Measurements from ENCODE around the gene MTMR6. TPM values are rescaled to one million over a fixed set of nuclear protein-coding genes. Genes with fewer than 3 reads are reported as not detected.

The MTMR6 gene
- total RNA-seq, 1 experiment from 2014 or later: 10.8 TPM

- no peaks in the 10 kb centered on the region for H3K36me3 ChIP-seq (ENCODE audit: low read depth)
- no peaks in the 10 kb centered on the region for H3K9me3 ChIP-seq (ENCODE audit: insufficient read depth, low read depth)
- POLR2A ChIA-PET (ENCODE audit: unreplicated experiment): no interaction called here
- no peak for DNase-seq
- H3K27me3 ChIP-seq (ENCODE audit: insufficient read depth, low read depth): peaks cover 25% of the 10 kb centered on the region
- BruUV-seq (replicated peaks): no TSS peak
- H3F3A ChIP-seq (ENCODE audit: insufficient read depth, low read depth): no peaks in the 10 kb centered on the region
- H3K9me2 ChIP-seq (ENCODE audit: insufficient read depth): no peaks in the 10 kb centered on the region
- H3K27ac ChIP-seq: no peak overlapping the region
- no peak overlapping the region for H2AFZ ChIP-seq
- H3K4me1 ChIP-seq (replicated peaks; ENCODE audit: insufficient read depth): no peaks in the 10 kb centered on the region
- no peaks in the 10 kb centered on the region for H4K20me1 ChIP-seq (ENCODE audit: insufficient read depth)
- CTCF ChIA-PET: interaction anchor here (0.6 kb wide), 2 partner anchors 99 to 1921 kb away, joined by 3 read pairs; no protein-coding TSS in a partner anchor
- intact Hi-C loops (cut with micrococcal nuclease; ENCODE audit: unreplicated experiment): loop anchor here (5.0 kb wide), 1 partner anchor 144 kb away; no protein-coding TSS in a partner anchor
- no peak overlapping the region for H3K4me2 ChIP-seq
- no peaks in the 10 kb centered on the region for H3K79me2 ChIP-seq (ENCODE audit: low read depth)
- H3K4me3 ChIP-seq: no peak overlapping the region
- TF ChIP-seq EZH2 (IDR thresholded peaks at IDR 0.05; ENCODE audit: low read depth): no peak
- TF ChIP-seq CTCF (conservative IDR thresholded peaks at IDR 0.05): peak; percentile 70
These were observed 54.3 kb downstream of the MTMR6 start for GRCh38 chr13:25232937-25233515.

GRCh38 chr13:25231517-25231916 is 55.8 kb downstream of the MTMR6 start:
- Histone ChIP-seq H3K9me2 (ENCODE audit: insufficient read depth) (no peaks in the 10 kb centered on the region), H3K4me3 (no peak overlapping the region), H3K27me3 (ENCODE audit: insufficient read depth, low read depth) (peaks cover 38% of the 10 kb centered on the region), H3K36me3 (ENCODE audit: low read depth) (no peaks in the 10 kb centered on the region), H3K27ac (no peak overlapping the region), H3K9me3 (ENCODE audit: insufficient read depth, low read depth) (no peaks in the 10 kb centered on the region), H4K20me1 (ENCODE audit: insufficient read depth) (no peaks in the 10 kb centered on the region), H3K4me1 (replicated peaks; ENCODE audit: insufficient read depth) (no peaks in the 10 kb centered on the region), H3K79me2 (ENCODE audit: low read depth) (no peaks in the 10 kb centered on the region), H3K4me2 (no peak overlapping the region), H3F3A (ENCODE audit: insufficient read depth, low read depth) (no peaks in the 10 kb centered on the region), H2AFZ (no peak overlapping the region)
- no TSS peak for BruUV-seq (replicated peaks)
- intact Hi-C loops (cut with micrococcal nuclease; ENCODE audit: unreplicated experiment): loop anchor here (5.0 kb wide), 1 partner anchor 146 kb away; no protein-coding TSS in a partner anchor
- no peak for TF ChIP-seq EZH2 (IDR thresholded peaks at IDR 0.05; ENCODE audit: low read depth)
- no peak for TF ChIP-seq CTCF (conservative IDR thresholded peaks at IDR 0.05)
- no peak for DNase-seq
- POLR2A ChIA-PET (ENCODE audit: unreplicated experiment): no interaction called here
- CTCF ChIA-PET: no interaction called here

- Histone ChIP-seq H3K36me3 (ENCODE audit: low read depth) (no peaks in the 10 kb centered on the region), H3K79me2 (ENCODE audit: low read depth) (no peaks in the 10 kb centered on the region), H4K20me1 (ENCODE audit: insufficient read depth) (no peaks in the 10 kb centered on the region), H3K4me2 (no peak overlapping the region), H3K27ac (no peak overlapping the region), H3F3A (ENCODE audit: insufficient read depth, low read depth) (no peaks in the 10 kb centered on the region), H3K9me2 (ENCODE audit: insufficient read depth) (no peaks in the 10 kb centered on the region), H3K27me3 (ENCODE audit: insufficient read depth, low read depth) (peaks cover 75% of the 10 kb centered on the region), H2AFZ (no peak overlapping the region), H3K4me3 (no peak overlapping the region), H3K4me1 (replicated peaks; ENCODE audit: insufficient read depth) (no peaks in the 10 kb centered on the region), H3K9me3 (ENCODE audit: insufficient read depth, low read depth) (no peaks in the 10 kb centered on the region)
- DNase-seq: no peak
- TF ChIP-seq CTCF (conservative IDR thresholded peaks at IDR 0.05) (no peak), EZH2 (IDR thresholded peaks at IDR 0.05; ENCODE audit: low read depth) (no peak)
- CTCF ChIA-PET: no interaction called here
- intact Hi-C loops (cut with micrococcal nuclease; ENCODE audit: unreplicated experiment): no loop called here
- no TSS peak for BruUV-seq (replicated peaks)
- POLR2A ChIA-PET (ENCODE audit: unreplicated experiment): no interaction called here
These were observed 59.6 kb downstream of the MTMR6 start for GRCh38 chr13:25227690-25228089.
